GM21528 (cell line): ENCODE results near the gene IGFBP7.

Experiments
- ATAC-seq: cut with Tn5 transposase; IDR thresholded peaks from one replicate; pipeline ENCODE4 v1.9.1; 2021; ENCODE audit warnings: mild to moderate bottlenecking, moderate library complexity; ENCODE audit not compliant: unreplicated experiment, low FRiP score

IGFBP7 gene, protein sequence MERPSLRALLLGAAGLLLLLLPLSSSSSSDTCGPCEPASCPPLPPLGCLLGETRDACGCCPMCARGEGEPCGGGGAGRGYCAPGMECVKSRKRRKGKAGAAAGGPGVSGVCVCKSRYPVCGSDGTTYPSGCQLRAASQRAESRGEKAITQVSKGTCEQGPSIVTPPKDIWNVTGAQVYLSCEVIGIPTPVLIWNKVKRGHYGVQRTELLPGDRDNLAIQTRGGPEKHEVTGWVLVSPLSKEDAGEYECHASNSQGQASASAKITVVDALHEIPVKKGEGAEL

DNA sequence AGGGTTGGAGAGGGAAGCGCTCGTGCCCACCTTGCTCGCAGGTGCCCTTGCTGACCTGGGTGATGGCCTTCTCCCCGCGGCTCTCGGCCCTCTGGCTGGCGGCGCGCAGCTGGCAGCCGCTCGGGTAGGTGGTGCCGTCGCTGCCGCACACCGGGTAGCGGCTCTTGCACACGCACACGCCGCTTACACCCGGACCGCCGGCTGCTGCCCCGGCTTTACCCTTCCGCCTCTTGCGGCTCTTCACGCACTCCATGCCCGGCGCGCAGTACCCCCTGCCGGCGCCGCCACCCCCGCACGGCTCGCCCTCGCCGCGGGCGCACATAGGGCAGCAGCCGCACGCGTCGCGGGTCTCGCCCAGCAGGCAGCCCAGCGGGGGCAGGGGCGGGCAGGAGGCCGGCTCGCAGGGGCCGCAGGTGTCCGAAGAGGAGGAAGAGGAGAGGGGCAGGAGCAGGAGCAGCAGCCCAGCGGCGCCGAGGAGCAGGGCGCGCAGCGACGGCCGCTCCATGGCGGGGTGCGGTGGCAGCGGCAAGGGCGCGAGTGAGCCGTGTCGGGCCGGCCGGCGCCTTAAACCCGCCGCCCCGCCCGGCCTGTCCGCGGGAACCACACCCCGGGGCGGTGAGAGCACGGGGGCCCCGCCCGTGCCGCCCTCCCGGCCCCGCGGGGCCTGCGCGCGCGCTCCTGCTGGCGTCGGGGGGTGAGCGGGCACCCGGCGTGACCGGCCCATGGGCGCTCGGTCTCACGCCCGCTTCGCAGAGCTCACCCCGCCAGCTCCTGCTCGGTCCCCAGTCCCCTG, at the start of gene IGFBP7:
TSS of gene IGFBP7 (minus strand) at position 539 of the 793 bp plus-strand sequence. CDS start at position 505, 34 bp downstream.
- peak; percentile 43 for ATAC-seq

DNA sequence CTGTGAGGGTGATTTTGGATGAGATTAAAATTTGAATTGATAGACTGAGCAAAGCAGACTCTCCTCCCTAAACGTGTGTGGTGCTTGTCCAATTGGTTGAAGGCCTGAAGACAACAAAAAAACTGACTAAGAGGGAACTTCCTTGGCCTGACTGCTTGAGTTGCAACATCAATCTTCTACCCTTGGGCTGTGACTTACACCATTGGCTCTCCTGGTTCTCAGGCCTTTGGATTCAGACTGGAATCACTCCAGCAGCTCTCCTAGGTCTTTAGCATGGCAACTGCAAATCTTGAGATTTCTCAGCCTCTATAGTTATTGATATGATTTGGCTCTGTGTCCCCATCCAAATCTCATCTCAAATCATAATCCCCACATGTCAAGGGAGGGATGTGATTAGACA, 49.7 kb upstream of the IGFBP7 start:
- ATAC-seq = no peak

DNA sequence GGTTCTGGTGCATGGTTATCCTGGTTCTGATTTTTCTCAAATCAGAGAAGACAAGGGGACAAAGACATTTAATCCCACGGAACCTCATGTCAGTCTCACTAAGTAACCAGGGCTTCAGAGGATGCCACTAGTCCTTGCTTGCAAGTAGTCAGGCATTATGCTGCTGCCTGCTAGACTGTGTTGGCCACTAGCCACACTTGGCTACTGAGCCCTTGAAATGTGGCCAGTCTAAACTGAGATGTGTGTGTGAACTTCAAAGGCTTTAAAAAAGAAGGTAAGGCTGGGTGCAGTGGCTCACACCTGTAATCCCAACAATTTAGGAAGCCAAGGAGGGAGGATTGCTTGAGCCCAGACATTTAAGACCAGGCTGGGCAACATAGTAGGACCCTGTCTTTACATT, 48.6 kb upstream of the IGFBP7 start:
- no peak for ATAC-seq

DNA sequence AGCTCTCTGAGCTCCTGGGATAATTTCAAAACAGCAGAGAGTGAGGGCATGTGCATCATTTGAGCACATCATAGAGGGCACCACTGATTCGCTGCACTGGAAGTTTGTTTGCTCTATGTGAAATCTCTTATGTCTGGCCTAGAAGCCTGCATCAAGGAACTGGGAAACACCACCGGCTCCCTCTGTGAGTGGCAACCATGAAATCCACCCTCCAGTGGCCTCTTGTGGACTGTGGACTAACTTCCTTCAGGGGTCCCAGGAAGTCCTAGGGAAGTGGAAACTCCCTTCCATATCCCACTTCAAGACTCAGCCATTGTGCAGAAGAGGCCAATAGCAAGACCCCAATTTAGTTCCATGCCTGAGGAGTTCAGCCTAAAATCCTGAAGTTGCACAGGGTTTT, 48.0 kb upstream of the IGFBP7 start:
- ATAC-seq = no peak

DNA sequence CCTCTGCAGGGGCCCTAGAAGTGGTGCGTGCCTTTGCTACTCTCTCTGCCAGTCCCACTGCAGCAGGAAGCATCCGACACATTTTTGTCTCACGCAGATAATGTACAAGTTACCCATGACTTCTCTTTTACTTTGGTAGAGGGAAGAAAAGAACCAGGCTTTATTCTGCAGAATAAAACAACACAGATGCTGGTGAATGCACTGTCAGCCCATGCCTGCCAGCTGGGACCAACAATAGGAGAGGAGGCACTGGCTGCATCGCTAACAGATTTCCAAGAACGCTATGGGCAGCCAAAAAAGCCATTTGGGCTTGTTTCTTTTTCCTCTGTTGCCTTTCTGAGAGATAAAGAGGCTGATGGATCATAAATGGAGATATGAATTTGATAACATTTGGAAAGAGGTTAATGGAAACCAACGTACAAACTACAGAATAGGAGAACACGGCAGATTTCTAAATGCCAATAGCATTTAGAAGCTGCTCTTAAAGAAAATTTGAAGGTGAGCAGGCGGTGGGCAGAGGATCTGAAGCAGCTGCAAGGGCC, 47.5 kb upstream of the IGFBP7 start:
- no peak for ATAC-seq

DNA sequence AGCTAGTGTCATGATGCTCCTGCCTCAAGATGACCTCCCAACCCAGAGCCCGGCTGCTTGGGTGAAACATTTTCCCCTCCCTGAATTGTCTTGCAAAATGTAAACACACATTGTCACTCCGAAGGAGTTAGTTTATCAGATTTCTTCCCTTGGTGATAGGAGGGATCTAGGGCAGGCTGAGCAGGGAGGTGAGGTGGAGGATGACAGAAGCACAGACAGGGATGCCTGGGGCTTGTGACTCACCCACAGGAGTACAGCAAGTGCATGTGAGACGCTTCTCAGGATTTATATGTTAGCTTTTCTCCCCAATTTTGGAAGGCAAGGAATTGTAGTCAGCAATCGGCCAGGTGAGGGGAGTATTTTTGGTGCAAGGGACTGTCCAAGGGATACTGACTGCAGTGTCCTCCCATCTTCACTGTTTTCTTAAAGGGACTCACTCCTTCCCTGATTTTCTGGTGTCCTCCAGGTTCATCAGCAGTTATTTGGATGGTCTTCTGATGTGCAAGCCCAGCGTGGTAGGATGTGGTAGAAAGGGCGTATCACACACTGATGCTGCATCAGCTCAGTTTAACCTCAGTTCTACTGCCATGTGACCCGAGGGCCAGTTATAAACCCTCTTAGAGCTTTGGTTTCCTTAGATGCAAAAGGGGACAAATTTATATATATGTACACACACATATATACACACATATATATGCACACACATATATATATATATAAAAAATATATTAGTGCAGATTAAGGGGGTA, 46.2 kb upstream of the IGFBP7 start:
- no peak for ATAC-seq

DNA sequence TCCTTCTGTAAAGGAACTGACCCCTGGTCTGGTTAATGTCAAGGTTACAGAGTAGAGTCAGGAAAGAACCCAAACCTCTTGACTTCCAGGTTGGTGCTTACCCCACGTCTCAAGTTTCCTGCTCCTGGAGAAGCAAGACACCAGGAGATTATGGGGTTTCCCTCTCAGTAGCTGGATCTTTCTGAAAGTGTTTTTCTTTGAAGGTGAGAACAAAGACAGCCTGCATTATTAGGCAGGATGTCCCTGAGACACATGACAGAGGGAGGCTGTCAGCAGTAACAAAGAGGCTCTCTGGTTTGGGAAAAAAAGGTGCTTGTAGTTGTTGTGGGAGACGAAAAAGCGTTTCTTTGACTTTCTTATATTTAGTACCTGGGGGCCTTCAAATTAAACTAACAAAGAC, 44.7 kb upstream of the IGFBP7 start:
- ATAC-seq = no peak

DNA sequence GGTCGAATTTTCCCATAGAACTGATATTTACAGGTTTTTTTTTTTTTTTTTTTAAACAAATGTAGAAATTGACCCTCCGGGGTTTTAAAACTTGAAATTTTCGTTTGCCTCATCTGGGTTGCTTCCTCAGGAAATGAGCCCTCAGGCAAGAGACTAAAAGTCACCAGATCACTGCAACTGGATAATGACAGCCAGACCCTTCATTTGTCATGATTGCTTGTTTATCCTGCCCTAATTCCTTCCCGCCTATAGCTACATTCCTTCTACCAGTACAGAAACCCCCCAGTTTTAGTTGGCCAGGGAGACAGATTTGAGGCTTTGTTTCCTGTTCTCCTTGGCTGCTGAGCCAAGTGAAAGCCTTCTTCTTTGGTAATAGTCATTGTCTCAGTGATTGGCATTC, 44.0 kb upstream of the IGFBP7 start:
- no peak for ATAC-seq

DNA sequence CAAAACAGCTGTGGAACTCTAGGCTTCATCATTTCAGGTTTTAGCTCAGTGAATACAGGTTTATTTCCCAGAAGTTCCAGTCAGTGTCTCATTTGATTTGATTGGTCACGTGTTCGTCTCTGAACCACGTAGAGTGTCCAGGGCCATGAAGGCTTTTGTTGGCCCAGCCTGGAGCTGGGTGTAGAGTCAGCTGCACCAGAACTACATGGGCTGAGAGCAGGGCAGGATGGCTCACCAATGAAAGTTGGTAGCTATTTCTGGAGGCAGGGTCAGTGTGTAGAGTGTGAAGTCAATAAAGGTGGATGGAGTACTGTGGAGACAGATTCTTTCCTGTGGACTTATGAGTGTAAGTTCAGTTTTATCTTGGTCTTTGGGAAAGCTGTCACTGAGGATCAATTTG, 43.0 kb upstream of the IGFBP7 start:
- ATAC-seq = no peak

DNA sequence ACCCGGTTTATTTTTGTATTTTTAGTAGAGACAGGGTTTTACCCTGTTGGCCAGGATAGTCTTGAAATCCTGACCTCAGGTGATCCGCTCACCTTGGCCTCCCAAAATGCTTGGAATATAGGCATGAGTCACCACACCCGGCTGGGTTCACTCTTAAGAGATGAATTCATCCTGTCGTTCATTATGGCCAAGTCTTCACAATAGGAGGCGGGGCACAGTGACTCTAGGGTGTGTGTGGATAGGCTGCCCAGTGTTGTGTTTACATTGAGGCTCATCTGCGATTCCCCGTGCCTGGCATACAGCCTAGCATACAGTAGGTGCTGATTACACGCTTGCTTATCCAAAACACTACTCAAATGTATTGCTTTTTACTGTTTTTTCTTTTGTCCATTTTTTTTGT, 41.3 kb upstream of the IGFBP7 start:
- no peak for ATAC-seq

DNA sequence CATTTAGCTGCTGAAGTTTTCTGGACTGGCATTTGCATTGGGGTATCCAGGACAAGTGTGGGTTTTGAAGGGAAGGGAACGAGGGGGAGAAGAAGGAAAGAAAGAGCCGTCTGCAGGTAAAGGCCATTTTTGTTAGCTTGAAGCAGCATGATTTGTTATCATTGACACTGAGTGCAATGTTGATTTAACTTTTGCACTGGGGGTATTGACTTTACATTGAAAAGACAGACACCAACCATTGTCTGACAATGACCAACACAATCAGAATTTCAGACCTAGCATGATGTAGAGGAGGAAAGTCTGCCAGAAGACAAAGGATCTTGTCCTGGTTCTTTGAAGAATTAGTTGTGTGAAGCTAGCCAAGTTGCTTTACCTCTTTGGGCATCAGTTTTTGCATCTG, 39.6 kb upstream of the IGFBP7 start:
- no peak for ATAC-seq

DNA sequence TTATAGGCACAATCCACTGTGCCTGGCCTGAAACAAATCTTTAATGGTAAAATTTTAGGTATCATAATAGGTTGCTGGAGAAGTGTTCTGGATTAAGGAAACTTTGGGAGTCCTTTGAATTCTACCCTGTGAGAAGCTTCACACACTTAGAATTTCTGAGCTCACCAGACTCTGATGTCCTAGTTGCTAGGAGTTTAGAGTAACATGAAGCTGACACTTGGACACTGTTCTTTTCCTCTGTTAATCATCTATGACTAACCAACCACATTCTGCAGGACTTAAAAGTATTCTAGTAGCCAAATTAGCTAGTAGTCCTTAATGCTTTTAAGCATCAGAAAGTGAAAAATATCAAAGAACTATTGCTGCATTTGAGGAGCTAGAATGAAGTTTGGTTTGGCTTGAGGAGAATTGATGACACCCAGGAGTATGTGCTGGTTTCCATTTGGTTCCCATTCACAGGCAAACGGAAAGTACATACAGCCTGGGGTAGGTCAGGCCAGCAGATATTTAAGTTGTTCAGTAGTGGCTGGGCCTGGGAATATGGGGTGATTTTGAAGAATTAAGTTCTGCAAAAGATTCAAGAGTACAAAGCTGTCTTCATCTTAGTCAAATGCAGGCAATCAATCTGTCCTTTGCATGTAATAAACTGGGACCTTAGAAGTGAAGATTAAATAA, 38.8 kb upstream of the IGFBP7 start:
- no peak for ATAC-seq

DNA sequence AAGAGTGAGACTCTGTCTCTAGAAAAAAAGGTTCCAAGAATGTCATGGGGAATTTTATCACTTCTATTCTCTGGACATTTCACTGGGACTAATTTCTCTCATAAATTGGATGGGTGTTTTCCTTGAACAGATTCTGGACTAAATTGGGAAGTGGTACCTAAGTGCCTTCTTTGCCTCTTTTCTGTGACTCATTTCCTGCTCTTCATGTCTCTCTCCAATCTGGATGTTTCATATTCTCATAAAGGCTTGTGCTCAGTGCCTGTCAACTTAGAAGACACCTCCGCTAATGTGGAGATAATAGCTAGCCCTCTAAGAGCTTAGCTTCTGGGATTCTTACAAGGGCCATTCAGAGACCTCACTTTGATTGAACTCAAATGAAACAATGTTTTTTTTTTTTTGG, 38.0 kb upstream of the IGFBP7 start:
- ATAC-seq = no peak

DNA sequence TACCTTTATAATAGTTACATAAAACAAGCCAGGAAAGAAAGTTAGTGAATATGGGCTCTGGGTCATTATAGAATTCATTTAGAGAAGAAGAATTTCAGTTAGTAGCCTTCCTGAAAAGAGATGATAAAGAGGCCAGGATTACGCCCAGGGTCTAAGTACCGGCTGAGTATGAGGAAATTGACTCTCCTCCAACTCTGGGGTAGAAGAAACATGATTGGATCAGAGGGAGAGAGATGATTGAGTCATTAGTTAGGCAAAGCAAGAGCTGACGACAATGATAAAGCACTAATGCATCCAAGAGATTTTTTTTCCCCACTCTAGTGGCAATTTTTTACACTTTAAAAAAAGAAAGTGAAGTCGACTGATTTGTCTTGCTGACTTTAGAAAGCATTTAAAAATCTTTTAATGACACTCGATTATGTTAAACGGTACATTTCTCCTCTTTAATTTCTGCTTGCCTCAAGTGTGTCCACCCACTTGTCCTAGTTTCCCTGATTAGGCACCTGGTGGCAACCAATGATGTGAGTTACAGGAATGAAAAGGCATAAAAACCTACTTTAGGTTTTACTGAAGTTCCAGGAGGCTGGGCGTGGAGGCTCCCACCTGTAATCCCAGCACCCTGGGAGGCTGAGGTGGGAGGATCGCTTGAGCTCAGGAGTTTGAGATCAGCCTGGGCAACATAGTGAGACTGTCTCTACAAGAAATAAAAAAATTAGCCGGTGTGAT, 37.3 kb upstream of the IGFBP7 start:
- ATAC-seq = no peak

DNA sequence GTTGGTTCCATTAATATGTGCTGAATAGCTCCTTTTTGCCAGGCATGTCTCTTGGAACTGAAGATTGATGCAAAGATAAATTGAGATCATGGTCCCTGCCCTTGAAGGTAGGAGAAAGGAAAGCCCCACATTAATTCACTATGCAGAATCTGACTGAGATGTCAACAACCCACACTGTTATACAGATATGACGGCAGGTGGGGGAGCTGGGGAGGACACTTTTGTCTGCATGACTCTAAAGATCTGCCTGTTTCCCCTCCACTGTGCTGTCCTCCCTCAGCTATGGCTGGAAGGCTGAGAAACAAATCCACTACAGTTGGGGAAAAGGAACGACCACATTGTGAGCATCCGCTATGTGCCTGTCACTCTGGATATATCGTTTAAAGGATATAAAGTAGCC, 36.3 kb upstream of the IGFBP7 start:
- no peak for ATAC-seq

DNA sequence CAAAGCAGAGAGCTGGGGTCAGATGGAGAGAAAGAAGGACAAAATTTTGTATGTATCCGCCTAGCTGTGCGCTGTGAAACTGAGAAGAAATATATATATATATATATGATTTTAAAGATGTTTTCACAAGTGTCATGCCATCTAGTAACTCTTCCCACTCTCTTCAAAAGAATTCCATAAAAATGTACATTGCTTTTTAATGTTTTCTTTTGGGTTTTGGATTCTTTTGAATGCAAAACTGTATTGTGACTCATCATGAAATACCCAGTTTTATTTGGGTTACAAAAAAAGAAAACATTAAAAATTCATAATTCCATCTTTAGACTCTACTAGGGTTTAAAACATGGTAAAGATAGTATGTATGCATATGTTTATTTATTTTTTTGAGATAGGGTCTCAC, 34.3 kb upstream of the IGFBP7 start:
- ATAC-seq = no peak

DNA sequence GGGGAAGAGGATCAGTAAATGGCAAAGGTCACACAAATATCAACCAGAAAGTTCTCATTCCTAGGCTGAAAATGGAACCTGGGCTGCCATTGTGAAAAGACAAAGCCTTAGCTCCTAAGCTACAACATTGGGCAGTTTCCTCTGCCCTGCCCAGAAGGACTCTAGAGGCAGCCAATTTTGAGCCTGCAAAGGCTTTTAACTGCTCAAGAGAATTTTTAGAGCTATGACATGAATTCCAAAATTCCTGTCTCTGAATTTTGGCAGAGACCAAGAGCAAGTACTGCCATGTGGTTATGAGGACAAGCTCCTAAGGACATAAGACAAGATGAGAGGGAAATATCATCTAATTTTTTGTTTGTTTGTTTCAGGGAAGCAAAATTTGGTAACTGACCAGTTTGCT, 29.6 kb upstream of the IGFBP7 start:
- no peak for ATAC-seq

DNA sequence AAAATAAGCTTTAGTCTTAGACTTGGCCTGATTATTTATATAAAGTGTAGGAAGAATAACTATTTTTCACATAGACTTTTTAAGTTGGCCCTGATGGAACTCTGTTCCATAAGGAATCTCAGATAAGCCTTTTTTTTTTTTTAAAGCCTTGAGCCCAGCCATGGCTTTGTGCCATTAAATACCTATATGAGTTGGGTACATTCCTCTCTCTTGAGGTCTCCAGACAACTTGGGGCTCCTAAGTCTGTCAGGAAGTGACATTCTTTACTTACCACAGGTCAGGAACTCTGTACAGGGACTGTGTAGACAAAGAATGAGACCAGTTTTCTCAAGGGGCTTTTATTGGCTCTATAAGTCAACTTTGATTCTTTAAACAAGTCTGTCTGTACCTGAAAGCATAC, 27.1 kb upstream of the IGFBP7 start:
- no peak for ATAC-seq

DNA sequence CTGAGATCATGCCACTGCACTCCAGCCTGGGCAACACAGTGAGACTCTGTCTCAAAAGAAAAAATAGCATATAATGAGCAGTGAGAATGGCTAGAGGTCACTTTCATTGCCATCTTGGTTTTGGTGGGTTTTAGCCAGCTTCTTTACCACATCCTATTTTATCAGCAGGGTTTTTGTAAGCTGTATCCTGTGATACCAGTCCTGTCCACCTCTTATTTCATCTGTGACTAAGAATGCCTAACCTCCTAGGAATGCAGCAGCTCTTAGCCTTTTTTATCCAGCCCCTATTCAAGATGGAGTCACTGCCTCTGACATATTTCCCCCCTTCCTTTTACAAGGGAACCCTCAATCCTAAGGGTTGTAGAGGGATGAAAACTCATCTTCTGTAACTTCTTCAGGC, 26.1 kb upstream of the IGFBP7 start:
- no peak for ATAC-seq

DNA sequence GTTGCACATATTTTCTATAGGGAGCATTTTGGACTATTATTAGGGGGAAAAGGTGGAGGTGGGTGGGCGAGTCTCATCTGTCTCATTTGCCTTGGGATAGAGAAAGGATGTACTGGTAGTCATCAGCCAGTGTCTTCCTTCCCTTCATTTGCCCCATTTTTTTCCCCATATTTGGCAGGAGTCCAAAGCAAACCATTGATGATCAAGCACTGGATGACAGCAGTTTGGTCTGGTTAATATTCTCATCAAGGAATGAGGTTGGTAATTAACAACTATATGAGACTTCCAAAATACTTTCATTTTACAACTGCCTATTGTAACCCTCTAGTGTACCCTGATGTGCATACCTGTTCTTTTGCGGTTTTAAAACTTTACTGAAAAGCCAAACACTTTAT, 22.6 kb upstream of the IGFBP7 start:
- ATAC-seq = no peak
